22Rv1 (cell line): Measurements from ENCODE around the gene TBC1D22A.

ENCODE experiments used
- CTCF ChIP-seq: fragments of 450-650 bp; IDR thresholded peaks from 2 replicates; pipeline ENCODE4 v1.5.1; 2017; ENCODE audit warnings: mild to moderate bottlenecking
- ZFX ChIP-seq: fragments of 450-650 bp; IDR thresholded peaks from 2 replicates; pipeline ENCODE4 v1.6.1; 2017; ENCODE audit warnings: antibody characterized with exemption, borderline replicate concordance

DNA sequence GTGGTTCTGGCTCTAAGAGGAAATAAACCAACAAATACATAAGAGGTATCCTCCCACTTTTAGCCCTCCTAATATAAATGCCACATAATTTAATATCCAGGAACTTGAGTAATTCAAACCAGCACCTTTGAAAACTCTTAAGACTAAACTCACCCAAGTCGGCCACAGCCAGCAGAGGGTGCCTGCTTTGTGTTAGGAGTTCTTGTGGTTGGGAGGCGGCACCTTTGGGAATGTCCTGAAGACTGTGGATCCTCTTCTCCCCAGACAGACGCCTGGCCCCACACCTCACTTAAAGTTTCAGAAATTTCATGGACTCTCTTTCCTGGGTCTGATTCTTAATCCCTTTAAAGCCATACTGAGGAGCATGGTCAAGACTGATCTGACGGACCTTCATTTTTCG lies 169.0 kb downstream of the TBC1D22A start:
- TF ChIP-seq CTCF (no peak), ZFX (no peak)
